ENCODE results near the gene FNTB. TPM values are rescaled to one million over a fixed set of nuclear protein-coding genes. Genes with fewer than 3 reads are reported as not detected.

The FNTB gene
- total RNA-seq, 2 experiments from 2014 or later: 7.5 to 7.9 TPM

GRCh38 chr14:64983439-64984310 lies 3.0 kb upstream of the FNTB start:
- intact Hi-C loops (cut with DNase I, micrococcal nuclease): loop anchor here (1.0 to 10.0 kb wide), 6 partner anchors 56 to 841 kb away; partner anchors contain the start of gene CHURC1 (in 1 of the 2)
- no peaks in the 10 kb centered on the region for H3K27me3 Mint-ChIP-seq
- ChIA-PET CTCF (interaction anchor here (0.7 to 1.5 kb wide), 3 partner anchors 92 to 160 kb away, joined by 3 to 4 read pairs (median 3); no protein-coding TSS in a partner anchor), POLR2A (interaction anchor here (1.0 kb wide), 1 partner anchor 69 kb away, joined by 4 read pairs; the partner anchor contains the start of gene CHURC1)
- no peaks in the 10 kb centered on the region for H3K9me3 ChIP-seq (ENCODE audit: control insufficient read depth in 1 of 2, insufficient read depth in 1 of 2, low read length in 2 of 2)
- H3K27ac Mint-ChIP-seq: peak overlapping the region; percentile 1
- H3K27me3 ChIP-seq (ENCODE audit: control insufficient read depth in 1 of 2, insufficient read depth in 2 of 2, low read length in 2 of 2): no peaks in the 10 kb centered on the region
- ATAC-seq (ENCODE audit: poor library complexity): no peak
- H3K9me3 Mint-ChIP-seq: no peaks in the 10 kb centered on the region
- H3K4me3 ChIP-seq (ENCODE audit: low read length): no peak overlapping the region
- H3K4me3 Mint-ChIP-seq: peak overlapping the region; percentile 1
- no peak overlapping the region for H3K27ac ChIP-seq (ENCODE audit: low read depth in 1 of 2, low read length in 2 of 2)
- peaks cover 37% of the 10 kb centered on the region for H3K4me1 Mint-ChIP-seq (ENCODE audit: low read depth)
- H3K4me1 ChIP-seq (ENCODE audit: insufficient read depth, low read length): peaks cover 20% of the 10 kb centered on the region
- TF ChIP-seq CTCF (IDR thresholded peaks at IDR 0.05): peak; percentile 88
- H3K36me3 ChIP-seq (ENCODE audit: insufficient read depth, low read length): no peaks in the 10 kb centered on the region
- peak in 8 of 14 experiments; percentile 15 to 77 (median 48) for DNase-seq
- H3K36me3 Mint-ChIP-seq (ENCODE audit: low read depth): peaks cover 6% of the 10 kb centered on the region

- DNase-seq (no peak), ATAC-seq (ENCODE audit: poor library complexity) (no peak)
- peak overlapping the region; percentile 97 for H3K4me3 Mint-ChIP-seq
- peaks cover 67% of the 10 kb centered on the region for H3K4me1 Mint-ChIP-seq (ENCODE audit: low read depth)
- peaks cover 6% of the 10 kb centered on the region for H3K36me3 Mint-ChIP-seq (ENCODE audit: low read depth)
- Histone ChIP-seq H3K27ac (ENCODE audit: low read depth in 1 of 2, low read length in 2 of 2) (peak overlapping the region; percentile 52 to 69), H3K4me1 (ENCODE audit: insufficient read depth, low read length) (peaks cover 50% of the 10 kb centered on the region), H3K9me3 (ENCODE audit: control insufficient read depth in 1 of 2, insufficient read depth in 1 of 2, low read length in 2 of 2) (no peaks in the 10 kb centered on the region), H3K27me3 (ENCODE audit: control insufficient read depth in 1 of 2, insufficient read depth in 2 of 2, low read length in 2 of 2) (no peaks in the 10 kb centered on the region), H3K36me3 (ENCODE audit: insufficient read depth, low read length) (no peaks in the 10 kb centered on the region), H3K4me3 (ENCODE audit: low read length) (peak overlapping the region; percentile 84)
- CTCF ChIA-PET: interaction anchor here (0.9 to 2.5 kb wide), 14 partner anchors 7 to 425 kb away, joined by 3 to 17 read pairs (median 4); partner anchors contain the start of gene FUT8
- H3K27me3 Mint-ChIP-seq: no peaks in the 10 kb centered on the region
- H3K27ac Mint-ChIP-seq: peak overlapping the region; percentile 91
- intact Hi-C loops (cut with DNase I, micrococcal nuclease): loop anchor here (2.0 to 10.0 kb wide), 7 partner anchors 33 to 1085 kb away; partner anchors contain the start of genes FUT8 (in 2 of the 2), MAX (in 2 of the 2) and CHURC1 (in 1 of the 2)
- H3K9me3 Mint-ChIP-seq: no peaks in the 10 kb centered on the region
- POLR2A ChIA-PET: interaction anchor here (0.9 to 2.3 kb wide), 11 partner anchors 11 to 426 kb away, joined by 3 to 22 read pairs (median 7); partner anchors contain the start of genes CHURC1, FUT8, MAX and RAB15
- no peak for TF ChIP-seq CTCF (IDR thresholded peaks at IDR 0.05)
Measured at GRCh38 chr14:64987438-64987767, 708 bp downstream of the FNTB start.

GRCh38 chr14:64990296-64990695 lies 3.6 kb downstream of the FNTB start:
- H3K4me1 ChIP-seq (ENCODE audit: insufficient read depth, low read length): peaks cover 51% of the 10 kb centered on the region
- Mint-ChIP-seq H3K9me3 (no peaks in the 10 kb centered on the region), H3K27me3 (no peaks in the 10 kb centered on the region), H3K4me1 (ENCODE audit: low read depth) (peaks cover 57% of the 10 kb centered on the region), H3K27ac (peak overlapping the region; percentile 72), H3K4me3 (peak overlapping the region; percentile 71), H3K36me3 (ENCODE audit: low read depth) (peaks cover 6% of the 10 kb centered on the region)
- ChIA-PET POLR2A (interaction anchor here (0.9 to 1.6 kb wide), 4 partner anchors 8 to 112 kb away, joined by 3 to 6 read pairs (median 4); partner anchors contain the start of gene MAX), CTCF (interaction anchor here (0.8 to 2.2 kb wide), 4 partner anchors 9 to 174 kb away, joined by 3 to 5 read pairs (median 4); no protein-coding TSS in a partner anchor)
- no peak overlapping the region for H3K4me3 ChIP-seq (ENCODE audit: low read length)
- H3K36me3 ChIP-seq (ENCODE audit: insufficient read depth, low read length): no peaks in the 10 kb centered on the region
- TF ChIP-seq CTCF (IDR thresholded peaks at IDR 0.05): no peak
- no peaks in the 10 kb centered on the region for H3K27me3 ChIP-seq (ENCODE audit: control insufficient read depth in 1 of 2, insufficient read depth in 2 of 2, low read length in 2 of 2)
- DNase-seq (peak in 4 of 14 experiments; percentile 35 to 69 (median 42)), ATAC-seq (ENCODE audit: poor library complexity) (no peak)
- H3K27ac ChIP-seq (ENCODE audit: low read depth in 1 of 2, low read length in 2 of 2): no peak overlapping the region
- H3K9me3 ChIP-seq (ENCODE audit: control insufficient read depth in 1 of 2, insufficient read depth in 1 of 2, low read length in 2 of 2): no peaks in the 10 kb centered on the region
- intact Hi-C loops (cut with DNase I, micrococcal nuclease): loop anchor here in 1 of 2 experiments (10.0 kb wide), 1 partner anchor 955 kb away; no protein-coding TSS in a partner anchor
